ENCODE data around the gene OSBPL10. TPM values are rescaled to one million over a fixed set of nuclear protein-coding genes. Genes with fewer than 3 reads are reported as not detected.

The OSBPL10 gene
- total and polyA plus RNA-seq, 2 of the 4 experiments (the other 2 are of a cell fraction), result 9.5 to 10.1 TPM

- no peaks in the 10 kb centered on the region for H4K20me1 ChIP-seq (ENCODE audit: insufficient read depth, low read length)
- H3K4ac ChIP-seq (ENCODE audit: low read depth, low read length), result no peak overlapping the region
- H3K4me2 ChIP-seq (ENCODE audit: low read depth, low read length), result no peak overlapping the region
- H3K4me3 ChIP-seq (ENCODE audit: insufficient read depth, low read depth, low read length), result no peak overlapping the region
- H3K14ac ChIP-seq (replicated peaks; ENCODE audit: low read depth, low read length), result no peak overlapping the region
- H2BK15ac ChIP-seq (ENCODE audit: low read depth, low read length), result no peak overlapping the region
- H2AK5ac ChIP-seq (ENCODE audit: low read depth, low read length), result no peak overlapping the region
- ChIA-PET POLR2A (ENCODE audit: unreplicated experiment) (no interaction called here), CTCF (no interaction called here)
- H3K56ac ChIP-seq (ENCODE audit: extremely low read depth, insufficient read depth, low read length), result no peak overlapping the region
- WGBS, 2 experiments (ENCODE audit: extremely low coverage in 2 of 2, insufficient read length in 1 of 2), result no CpG with 5 or more reads among the region's 4 CpGs
- H2BK5ac ChIP-seq (ENCODE audit: low read depth, low read length, poor library complexity, severe bottlenecking), result no peak overlapping the region
- H4K8ac ChIP-seq (ENCODE audit: low read depth in 2 of 2, low read length in 2 of 2), result no peak overlapping the region
- no peak overlapping the region for H4K5ac ChIP-seq (ENCODE audit: low read depth, low read length)
- no peak overlapping the region for H4K91ac ChIP-seq (ENCODE audit: insufficient read depth, low read depth, low read length)
- no TSS peak for BruUV-seq (replicated peaks)
- no peak overlapping the region for H2BK120ac ChIP-seq (ENCODE audit: low read depth, low read length)
- H3K27ac ChIP-seq (ENCODE audit: insufficient read depth, low read length), result no peak overlapping the region
- peaks cover 6% of the 10 kb centered on the region; the same call in 1 of the 2 replicates for H3K4me1 ChIP-seq (ENCODE audit: control insufficient read depth, insufficient read depth, low read length)
- H3K79me1 ChIP-seq (ENCODE audit: low read depth in 1 of 2, low read length in 2 of 2), result no peaks in the 10 kb centered on the region
- no peak overlapping the region for H3K9ac ChIP-seq (ENCODE audit: low read depth, low read length)
- dilution Hi-C loops (cut with HindIII; ENCODE audit: low sequenced_read_pairs, unreplicated experiment), result no loop called here
- no peak overlapping the region for H2BK20ac ChIP-seq (ENCODE audit: low read depth, low read length)
- no peaks in the 10 kb centered on the region for H3K9me1 ChIP-seq (ENCODE audit: insufficient read depth, low read length)
- no peak overlapping the region for H2AFZ ChIP-seq (replicated peaks; ENCODE audit: low read length, poor library complexity)
- intact Hi-C loops (cut with micrococcal nuclease), result no loop called here
- DNase-seq (no peak), ATAC-seq (ENCODE audit: low read depth) (no peak)
- H3K18ac ChIP-seq (ENCODE audit: low read depth, low read length), result no peak overlapping the region
- H3K27me3 ChIP-seq (ENCODE audit: control insufficient read depth, insufficient read depth, low read length), result no peaks in the 10 kb centered on the region
- H3K23ac ChIP-seq (ENCODE audit: low read depth, low read length), result no peak overlapping the region
- TF ChIP-seq CTCF (conservative IDR thresholded peaks at IDR 0.05; ENCODE audit: low read depth, low read length) (no peak), CEBPB (IDR thresholded peaks at IDR 0.05; ENCODE audit: low read depth, low read length) (no peak), FOS (IDR thresholded peaks at IDR 0.05; ENCODE audit: low read depth, low read length) (no peak), RCOR1 (IDR thresholded peaks at IDR 0.05; ENCODE audit: insufficient replicate concordance, low read length) (no peak), NFE2L2 (IDR thresholded peaks at IDR 0.05; ENCODE audit: low read depth, low read length) (no peak), POLR2A (IDR thresholded peaks at IDR 0.05; ENCODE audit: low read depth, low read length) (no peak), ELK1 (IDR thresholded peaks at IDR 0.05; ENCODE audit: borderline replicate concordance, low read depth, low read length) (no peak), RAD21 (IDR thresholded peaks at IDR 0.05; ENCODE audit: low read length) (no peak), SMC3 (IDR thresholded peaks at IDR 0.05; ENCODE audit: low read depth, low read length) (no peak), MAZ (IDR thresholded peaks at IDR 0.05; ENCODE audit: borderline replicate concordance, low read depth, low read length) (no peak), MXI1 (IDR thresholded peaks at IDR 0.05; ENCODE audit: borderline replicate concordance, low read depth, low read length) (no peak), RFX5 (IDR thresholded peaks at IDR 0.05; ENCODE audit: low read depth, low read length) (no peak), BHLHE40 (IDR thresholded peaks at IDR 0.05; ENCODE audit: low read depth, low read length) (no peak), CHD1 (IDR thresholded peaks at IDR 0.05; ENCODE audit: low read depth, low read length) (no peak), MAFK (IDR thresholded peaks at IDR 0.05; ENCODE audit: low read depth, low read length) (no peak)
- TF ChIP-seq, protein P1, sequence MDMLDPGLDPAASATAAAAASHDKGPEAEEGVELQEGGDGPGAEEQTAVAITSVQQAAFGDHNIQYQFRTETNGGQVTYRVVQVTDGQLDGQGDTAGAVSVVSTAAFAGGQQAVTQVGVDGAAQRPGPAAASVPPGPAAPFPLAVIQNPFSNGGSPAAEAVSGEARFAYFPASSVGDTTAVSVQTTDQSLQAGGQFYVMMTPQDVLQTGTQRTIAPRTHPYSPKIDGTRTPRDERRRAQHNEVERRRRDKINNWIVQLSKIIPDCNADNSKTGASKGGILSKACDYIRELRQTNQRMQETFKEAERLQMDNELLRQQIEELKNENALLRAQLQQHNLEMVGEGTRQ (IDR thresholded peaks at IDR 0.05; ENCODE audit: low read depth, low read length), result no peak
- H3K9me3 ChIP-seq (ENCODE audit: control insufficient read depth, insufficient read depth, low read length), result no peaks in the 10 kb centered on the region
- no peak overlapping the region for H2AK9ac ChIP-seq (replicated peaks; ENCODE audit: low read depth, low read length, poor library complexity)
- no peaks in the 10 kb centered on the region for H3K36me3 ChIP-seq (ENCODE audit: control insufficient read depth, insufficient read depth, low read length)
- in situ Hi-C loops (cut with MboI; ENCODE audit: low sequenced_read_pairs), result no loop called here
Measured at GRCh38 chr3:31725976-31726375, 255.1 kb downstream of the OSBPL10 start.
